DND-41 (cell line): ENCODE results near the gene TUBA3C.

Experiments used
- CTCF ChIP-seq: IDR thresholded peaks from 2 replicates; pipeline ENCODE4 v1.5.1; 2012; ENCODE audit warnings: borderline replicate concordance, low read length, moderate library complexity, mild to moderate bottlenecking; ENCODE audit not compliant: poor library complexity, severe bottlenecking; ENCODE audit errors: extremely low read depth
- EZH2 ChIP-seq: IDR thresholded peaks from 3 replicates; pipeline ENCODE4 v1.6.1; 2012; ENCODE audit warnings: borderline replicate concordance, low read depth, mild to moderate bottlenecking, moderate library complexity, low read length, inconsistent platforms; ENCODE audit not compliant: severe bottlenecking

- TF ChIP-seq CTCF = no peak
- TF ChIP-seq EZH2 = no peak
Observed at GRCh38 chr13:19181021-19181620, 503 bp downstream of the TUBA3C start.
